Islet of Langerhans (tissue), 1 donor: ENCODE measurements around the gene ADAT3.
A peak's percentile ranks its signal among the peaks of the same experiment; 100 is the strongest.
"Not testable (repeated sequence)": the region's sequence is repeated elsewhere in the genome, so short reads cannot be mapped to it uniquely, and the experiment has no call there.

Source experiments
- FAIRE-seq: peaks from one replicate; lab custom pipeline; 2011; peaks lifted over from hg19 to GRCh38; lab: Jason Lieb, UNC

Gene ADAT3

GRCh38 chr19:1866693-1867348 is 38.4 kb upstream of the ADAT3 start:
- FAIRE-seq = no peak

DNA sequence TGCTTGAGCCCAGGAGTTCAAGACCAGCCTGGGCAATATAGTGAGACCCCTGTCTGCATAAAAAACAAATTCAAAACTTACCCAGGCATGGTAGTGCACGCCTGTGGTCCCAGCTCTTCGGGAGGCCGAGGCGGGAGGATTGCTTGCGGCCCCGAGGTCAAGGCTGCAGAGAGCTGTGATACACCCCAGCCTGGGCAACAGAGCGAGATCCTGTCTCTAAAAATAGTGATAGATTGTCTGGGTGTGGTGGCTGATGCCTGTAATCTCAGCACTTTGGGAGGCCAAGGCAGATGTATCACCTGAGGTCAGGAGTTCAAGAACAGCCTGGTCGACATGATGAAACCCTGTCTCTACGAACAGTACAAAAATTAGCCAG is 37.9 kb upstream of the ADAT3 start:
- no peak for FAIRE-seq

DNA sequence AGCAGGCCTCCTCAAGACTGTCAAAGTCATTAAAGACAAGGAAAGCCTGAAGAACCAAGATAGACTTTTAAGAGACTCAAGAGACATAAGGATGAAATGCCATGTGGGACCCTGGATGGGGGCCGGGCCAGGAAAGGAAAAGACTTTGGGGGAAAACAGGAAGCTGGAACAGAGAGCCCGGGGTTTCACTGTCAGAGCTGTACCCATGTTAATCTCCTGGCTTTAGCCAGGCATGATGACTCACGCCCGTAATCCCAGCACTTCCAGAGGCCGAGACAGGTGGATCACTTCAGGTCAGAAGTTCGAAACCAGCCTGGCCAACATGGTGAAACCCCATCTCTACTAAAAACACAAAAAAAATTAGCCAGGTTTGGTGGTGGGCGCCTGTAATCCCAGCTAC is 36.2 kb upstream of the ADAT3 start:
- no peak for FAIRE-seq

GRCh38 chr19:1871140-1871597 is 34.0 kb upstream of the ADAT3 start:
- no peak for FAIRE-seq

GRCh38 chr19:1871630-1872029 is 33.6 kb upstream of the ADAT3 start:
- FAIRE-seq = no peak

DNA sequence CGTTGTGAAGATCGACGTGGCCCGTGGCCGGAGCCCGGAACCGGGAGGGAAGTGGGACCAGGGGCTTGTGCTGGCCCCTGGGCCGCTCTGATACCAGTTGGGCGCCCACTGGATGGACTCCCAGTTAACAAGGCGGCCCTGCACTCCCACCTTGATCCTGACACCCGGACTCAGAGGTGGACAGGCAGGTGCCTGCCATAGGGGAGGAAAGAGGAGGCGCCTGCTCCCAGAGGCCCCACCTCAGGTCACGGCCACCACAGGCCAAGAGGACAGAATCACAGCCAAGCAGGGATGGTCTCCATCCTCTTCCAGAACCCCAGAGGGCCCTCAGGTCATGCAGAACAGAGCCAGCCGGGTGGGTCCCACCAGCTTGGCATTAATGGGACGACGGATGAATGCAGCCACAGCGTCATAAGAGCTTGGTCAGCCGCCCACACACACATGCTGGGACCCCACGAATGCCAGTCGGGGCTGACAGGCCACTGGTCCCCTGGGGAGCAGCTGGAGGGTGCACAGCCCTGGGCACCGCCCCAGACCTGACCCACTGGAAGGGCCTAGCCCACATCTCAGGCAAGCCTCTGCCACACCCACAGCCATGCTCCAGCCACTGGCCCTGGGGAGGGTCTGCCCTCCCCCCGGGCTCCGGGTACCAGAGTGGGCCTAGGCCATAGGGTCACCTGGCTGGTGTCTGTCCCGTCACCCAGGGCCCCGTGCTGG is 32.2 kb upstream of the ADAT3 start:
- FAIRE-seq = no peak

DNA sequence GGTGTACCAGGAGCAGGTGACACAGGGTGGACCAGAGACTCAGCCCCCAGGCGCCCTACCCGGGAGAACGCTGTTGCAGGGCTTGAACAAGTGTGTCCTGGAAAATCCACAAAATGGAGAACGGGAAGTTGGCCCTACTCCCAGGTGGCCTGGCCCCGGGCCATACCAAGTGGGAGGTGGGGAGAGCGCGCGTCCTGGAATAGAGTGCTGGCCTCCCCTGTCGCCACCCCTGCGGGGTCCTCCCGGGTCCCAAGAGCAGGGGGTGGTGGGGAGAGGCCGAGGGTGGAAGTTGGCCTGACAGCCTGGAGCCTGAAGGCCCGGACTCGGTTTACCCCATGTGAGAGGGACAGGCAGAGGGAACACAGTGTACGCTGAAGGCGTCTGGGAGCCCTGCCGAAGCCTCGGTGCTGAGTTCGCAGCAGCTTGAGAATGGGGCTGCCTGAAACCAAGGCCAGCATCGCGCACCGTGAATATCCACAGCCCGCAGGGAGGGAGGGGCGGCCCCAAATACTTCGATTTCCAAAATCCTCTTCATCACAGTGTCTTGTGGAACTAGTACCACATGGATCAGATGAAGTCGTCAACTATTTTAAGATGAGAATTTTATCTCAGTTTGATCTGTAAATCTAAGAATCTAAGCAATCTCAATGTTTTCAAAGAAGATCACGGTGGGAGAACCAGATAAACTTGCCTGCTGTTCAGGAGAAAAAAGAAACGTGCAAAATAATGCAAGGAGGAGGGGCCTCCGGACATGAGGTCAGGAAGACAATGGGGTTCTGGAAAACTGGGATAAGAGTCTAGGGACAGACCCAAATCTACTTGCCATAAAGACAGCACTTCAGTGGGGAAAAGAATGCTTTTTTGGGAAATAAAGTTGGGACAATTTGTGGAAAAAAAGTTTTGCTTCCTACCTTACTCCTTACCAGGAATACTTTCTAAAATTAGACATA is 31.4 kb upstream of the ADAT3 start:
- no peak for FAIRE-seq

- peak; percentile 85 for FAIRE-seq
These were observed 30.5 kb upstream of the ADAT3 start for GRCh38 chr19:1874554-1875185.

DNA sequence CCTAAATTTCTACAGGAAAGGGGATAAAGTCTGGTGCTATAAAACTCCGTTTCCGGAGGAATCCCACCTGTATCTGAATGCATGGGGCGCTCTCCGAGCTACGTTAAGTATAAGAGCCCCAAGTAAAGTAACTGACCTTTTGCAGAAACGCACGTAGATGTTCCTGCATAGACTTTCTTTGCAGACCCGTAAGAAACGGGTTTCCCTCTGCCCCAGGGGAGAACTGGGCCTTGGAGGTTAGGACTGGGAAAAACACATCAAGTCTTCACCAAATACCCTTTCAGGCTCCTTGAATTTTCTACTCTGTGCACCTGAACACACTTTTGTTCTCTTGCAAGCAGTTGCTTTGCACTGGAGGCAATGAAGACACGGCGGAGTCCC is 29.9 kb upstream of the ADAT3 start:
- not testable (repeated sequence) for FAIRE-seq

GRCh38 chr19:1875646-1876495 is 29.3 kb upstream of the ADAT3 start:
- FAIRE-seq = no peak

DNA sequence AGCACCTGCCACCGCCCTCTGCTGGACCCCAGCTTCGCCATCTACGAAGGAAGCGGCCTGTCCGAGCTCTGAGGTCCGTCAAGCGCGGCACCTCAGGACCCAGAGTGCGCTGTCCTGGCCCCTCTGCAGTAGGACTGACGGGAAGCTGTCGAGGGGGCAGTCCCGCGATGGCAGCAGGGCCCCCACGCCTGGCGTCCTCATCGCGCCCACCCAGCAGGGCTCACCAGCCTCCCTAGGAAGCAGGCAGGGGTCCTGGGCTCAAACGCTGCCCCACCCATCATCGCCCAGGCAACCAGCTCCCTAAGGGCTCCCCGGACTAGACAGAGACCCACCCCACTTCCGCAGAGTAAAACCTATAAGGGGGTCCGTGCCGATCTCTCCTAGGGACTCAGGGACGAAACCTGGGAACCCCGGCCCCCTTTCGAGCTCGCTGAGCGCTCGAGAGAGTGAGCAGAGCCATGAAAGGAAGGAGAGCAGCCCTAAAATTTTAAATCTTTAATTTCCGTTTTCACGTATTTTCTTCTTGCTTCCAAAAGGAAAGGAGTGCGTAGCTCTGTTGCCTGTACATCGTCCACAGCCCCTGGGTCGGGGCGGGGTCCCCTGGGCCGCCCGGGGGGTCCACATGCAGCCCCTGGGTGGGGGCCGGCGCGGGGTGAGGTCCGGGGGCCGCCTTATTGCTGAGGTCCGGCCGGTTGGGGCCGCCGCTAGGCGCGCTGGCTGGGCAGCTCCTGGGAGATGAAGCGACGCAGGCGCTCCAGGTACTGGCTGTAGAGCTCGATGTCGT is 28.5 kb upstream of the ADAT3 start:
- not testable (repeated sequence) for FAIRE-seq

DNA sequence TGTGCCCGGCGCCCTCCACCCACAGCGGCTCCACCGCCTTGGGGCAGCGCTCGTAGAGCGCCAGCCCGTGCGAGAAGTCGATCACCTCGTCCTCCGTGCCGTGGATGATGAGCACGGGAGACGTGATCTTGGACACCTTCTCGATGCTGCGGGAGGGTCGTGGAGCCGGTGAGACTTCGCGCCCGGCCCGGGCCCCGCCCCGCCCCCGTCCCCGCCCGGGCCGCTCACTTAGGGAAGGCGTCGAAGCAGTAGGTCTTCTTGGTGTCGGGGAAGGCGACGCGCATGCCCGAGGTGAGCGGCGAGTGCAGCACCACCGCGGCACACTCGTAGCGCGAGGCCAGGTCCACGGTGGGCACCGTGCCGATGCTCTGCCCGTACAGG is 27.9 kb upstream of the ADAT3 start:
- not testable (repeated sequence) for FAIRE-seq

GRCh38 chr19:1878583-1878982 is 26.6 kb upstream of the ADAT3 start:
- FAIRE-seq = not testable (repeated sequence)

DNA sequence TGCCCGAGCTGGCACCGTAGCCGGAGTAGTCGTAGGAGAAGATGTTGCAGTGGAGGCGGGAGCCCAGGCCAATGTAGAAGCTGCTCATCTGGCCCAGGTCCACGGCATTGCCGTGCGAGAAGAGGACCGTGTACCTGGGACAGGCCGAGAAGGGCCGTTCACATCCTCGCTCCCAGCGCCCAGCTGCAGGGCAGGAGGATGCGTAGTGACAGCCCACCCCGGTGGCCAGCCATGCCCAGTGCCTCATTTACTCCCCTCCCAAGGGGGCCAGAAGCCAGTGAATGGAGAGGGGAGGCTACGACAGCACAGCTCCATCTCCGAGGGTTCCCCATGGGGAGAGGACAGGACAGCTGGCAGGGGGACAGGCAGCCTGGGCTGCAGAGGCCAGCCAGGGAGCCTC is 25.2 kb upstream of the ADAT3 start:
- FAIRE-seq = not testable (repeated sequence)

- no peak for FAIRE-seq
These were observed 24.4 kb upstream of the ADAT3 start for GRCh38 chr19:1880611-1881392.

- not testable (repeated sequence) for FAIRE-seq
These were observed 23.7 kb upstream of the ADAT3 start for GRCh38 chr19:1881393-1882088.

GRCh38 chr19:1882089-1882785 is 23.0 kb upstream of the ADAT3 start:
- FAIRE-seq = no peak
